MCF 10A (cell line): ENCODE measurements around the gene PCYT2. TPM values are rescaled to one million over a fixed set of nuclear protein-coding genes. Genes with fewer than 3 reads are reported as not detected.

ENCODE experiments used
- BruUV-seq: library from RNA; stranded (reverse); fragments of 400-500 nt; replicated peaks from 2 replicates; lab custom pipeline; 2021; lab: Mats Ljungman, UMichigan
- CTCF ChIA-PET: fragments of 300-600 bp; sonication (Branson Sonifier 250); formaldehyde crosslinking; extraction: SDS; loops from one replicate; lab custom pipeline; 2021; ENCODE audit warnings: antibody characterized with exemption, inconsistent platforms; lab: Yijun Ruan, JAX
- POLR2A ChIA-PET: fragments of 300-600, 350-650 bp; sonication (Branson Sonifier 250); formaldehyde crosslinking; extraction: SDS; loops from one replicate; lab custom pipeline; 2020; ENCODE audit warnings: antibody characterized with exemption, inconsistent platforms; lab: Yijun Ruan, JAX
- DNase-seq: peaks from one replicate; pipeline ENCODE4 v3.0.0-alpha.2; 2018; ENCODE audit not compliant: unreplicated experiment
- H3K27ac Mint-ChIP-seq: one replicate; pipeline ENCODE4 v1.8.0; 2022; ENCODE audit warnings: mild to moderate bottlenecking, low read depth, mixed read lengths; ENCODE audit not compliant: unreplicated experiment
- H3K27me3 Mint-ChIP-seq: one replicate; pipeline ENCODE4 v1.8.0; 2022; ENCODE audit warnings: mixed read lengths; ENCODE audit not compliant: insufficient read depth, unreplicated experiment
- H3K36me3 Mint-ChIP-seq: one replicate; pipeline ENCODE4 v1.8.0; 2022; ENCODE audit warnings: mild to moderate bottlenecking, moderate library complexity, mixed read lengths; ENCODE audit not compliant: insufficient read depth, unreplicated experiment
- H3K4me1 Mint-ChIP-seq: one replicate; pipeline ENCODE4 v1.8.0; 2022; ENCODE audit warnings: mixed read lengths; ENCODE audit not compliant: insufficient read depth, unreplicated experiment
- H3K4me3 Mint-ChIP-seq: one replicate; pipeline ENCODE4 v1.8.0; 2022; ENCODE audit warnings: mild to moderate bottlenecking, moderate library complexity, mixed read lengths; ENCODE audit not compliant: unreplicated experiment
- H3K9me3 Mint-ChIP-seq: one replicate; pipeline ENCODE4 v1.8.0; 2022; ENCODE audit warnings: mixed read lengths; ENCODE audit not compliant: unreplicated experiment
- CTCF ChIP-seq: fragments of 200-600 bp; IDR thresholded peaks from one replicate; pipeline ENCODE4 v1.8.0; 2022; ENCODE audit warnings: antibody characterized with exemption, mild to moderate bottlenecking; ENCODE audit not compliant: unreplicated experiment
- intact Hi-C: fragments of 100-400 bp; cut with micrococcal nuclease; formaldehyde crosslinking; loops from 2 replicates; pipeline ENCODE4 v1.14.1; 2022
- total RNA-seq: library from RNA; stranded (reverse); gene quantifications from 2 replicates; pipeline ENCODE4 v1.2.3, GENCODE V29; 2022

The PCYT2 gene
- total RNA-seq, 1 experiment from 2014 or later: 26.8 TPM

DNA sequence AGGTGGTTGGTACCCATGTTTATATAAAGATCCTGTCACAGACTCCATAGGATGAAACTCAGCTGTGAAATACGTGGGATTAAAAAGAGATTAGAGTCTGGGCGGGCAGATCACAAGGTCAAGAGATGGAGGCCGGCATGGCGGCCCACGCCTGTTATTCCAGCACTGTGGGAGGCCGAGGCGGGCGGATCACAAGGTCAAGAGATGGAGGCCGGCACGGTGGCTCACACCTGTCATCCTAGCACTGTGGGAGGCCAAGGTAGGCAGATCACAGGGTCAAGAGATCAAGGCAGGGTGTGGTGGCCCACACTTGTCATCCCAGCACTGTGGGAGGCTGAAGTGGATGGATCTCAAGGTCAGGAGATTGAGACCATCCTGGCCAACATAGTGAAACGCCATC, 15.8 kb downstream of the PCYT2 start:
- Mint-ChIP-seq H3K27me3 (no peaks in the 10 kb centered on the region), H3K4me1 (peaks cover 9% of the 10 kb centered on the region), H3K27ac (no peak overlapping the region), H3K36me3 (peaks cover 68% of the 10 kb centered on the region), H3K4me3 (no peak overlapping the region), H3K9me3 (no peaks in the 10 kb centered on the region)
- no peak for DNase-seq
- intact Hi-C loops: no loop called here
- CTCF ChIA-PET: no interaction called here
- POLR2A ChIA-PET: interaction anchor here (1.5 kb wide), 1 partner anchor 22 kb away, joined by 4 read pairs; no protein-coding TSS in a partner anchor
- no TSS peak for BruUV-seq
- no peak for TF ChIP-seq CTCF

DNA sequence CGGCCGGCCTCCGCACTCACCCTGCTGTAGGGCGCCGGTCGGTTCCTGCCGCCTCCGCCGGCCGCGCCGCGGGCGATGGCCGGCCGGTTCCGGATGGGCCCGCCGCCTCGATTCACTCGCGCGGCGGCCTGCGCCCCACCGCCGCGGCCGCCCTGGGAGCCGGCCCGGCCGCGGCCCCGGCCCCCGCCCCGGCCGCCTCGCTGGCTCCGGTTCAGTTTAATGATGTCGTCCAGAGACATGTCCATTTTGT, 20.0 kb downstream of the PCYT2 start:
- BruUV-seq: no TSS peak
- POLR2A ChIA-PET: interaction anchor here (1.0 to 2.4 kb wide), 4 partner anchors 19 to 168 kb away, joined by 3 to 9 read pairs (median 6); partner anchors contain the start of gene PCYT2
- H3K9me3 Mint-ChIP-seq: no peaks in the 10 kb centered on the region
- H3K27ac Mint-ChIP-seq: peak overlapping the region; percentile 96
- peaks cover 76% of the 10 kb centered on the region for H3K36me3 Mint-ChIP-seq
- no peaks in the 10 kb centered on the region for H3K27me3 Mint-ChIP-seq
- no peak for TF ChIP-seq CTCF
- H3K4me1 Mint-ChIP-seq: peaks cover 18% of the 10 kb centered on the region
- intact Hi-C loops: no loop called here
- peak overlapping the region; percentile 91 for H3K4me3 Mint-ChIP-seq
- CTCF ChIA-PET: interaction anchor here (2.5 kb wide), 1 partner anchor 130 kb away, joined by 6 read pairs; no protein-coding TSS in a partner anchor
- no peak for DNase-seq

DNA sequence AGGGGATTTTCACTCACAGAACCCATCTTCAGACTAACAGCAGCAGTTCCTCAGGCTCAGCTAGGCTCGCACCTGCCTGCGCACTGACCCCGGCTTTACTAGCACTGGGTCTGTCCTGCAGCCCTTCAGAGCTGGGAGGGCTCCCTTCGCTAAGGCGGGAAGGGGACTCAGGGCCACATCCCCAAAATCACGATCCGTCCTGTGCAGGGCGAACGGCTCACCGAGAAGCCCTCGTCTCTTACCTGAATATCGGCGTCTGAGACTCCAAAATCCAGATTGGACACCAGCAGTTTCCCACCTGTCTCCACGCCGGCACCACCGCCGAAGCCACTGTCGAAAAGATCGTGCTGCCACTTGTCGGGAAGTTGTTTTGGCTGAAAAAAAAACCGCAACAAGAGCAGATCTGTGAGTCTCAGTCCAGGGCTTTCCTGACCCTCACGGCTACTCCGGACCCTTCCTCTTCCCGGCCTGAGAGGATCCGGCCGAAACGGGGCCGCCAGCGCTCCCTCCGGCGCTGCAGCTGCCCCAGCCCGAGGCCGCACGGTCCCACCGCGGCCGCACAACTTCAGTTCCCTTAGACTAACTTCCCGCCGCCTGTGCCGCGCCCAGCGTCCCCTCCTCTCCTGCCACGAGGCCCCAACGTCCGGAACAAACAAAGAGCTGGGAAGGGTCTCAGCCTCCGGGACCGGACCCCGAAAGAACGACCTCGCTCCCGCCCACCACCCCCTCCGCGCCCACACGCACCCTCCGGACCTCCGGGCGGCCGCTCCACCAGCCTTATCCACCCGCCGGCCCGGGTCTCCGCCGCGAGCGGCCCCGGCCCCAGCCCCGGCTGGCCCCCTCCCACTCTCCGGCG, 20.5 kb downstream of the PCYT2 start:
- H3K27ac Mint-ChIP-seq: peak overlapping the region; percentile 96
- no peak for DNase-seq
- intact Hi-C loops: no loop called here
- no peak for TF ChIP-seq CTCF
- H3K9me3 Mint-ChIP-seq: no peaks in the 10 kb centered on the region
- no peaks in the 10 kb centered on the region for H3K27me3 Mint-ChIP-seq
- H3K4me1 Mint-ChIP-seq: peaks cover 22% of the 10 kb centered on the region
- H3K4me3 Mint-ChIP-seq: peak overlapping the region; percentile 91
- CTCF ChIA-PET: interaction anchor here (0.7 to 2.5 kb wide), 2 partner anchors 130 to 206 kb away, joined by 4 to 6 read pairs; no protein-coding TSS in a partner anchor
- POLR2A ChIA-PET: interaction anchor here (0.6 to 2.4 kb wide), 5 partner anchors 17 to 167 kb away, joined by 3 to 9 read pairs (median 6); no protein-coding TSS in a partner anchor
- no TSS peak for BruUV-seq
- H3K36me3 Mint-ChIP-seq: peaks cover 77% of the 10 kb centered on the region

GRCh38 chr17:81889602-81890001, 21.6 kb downstream of the PCYT2 start:
- H3K4me3 Mint-ChIP-seq: peak overlapping the region; percentile 91
- no peak for DNase-seq
- CTCF ChIA-PET: no interaction called here
- H3K27me3 Mint-ChIP-seq: no peaks in the 10 kb centered on the region
- no peak for TF ChIP-seq CTCF
- BruUV-seq: no TSS peak
- H3K27ac Mint-ChIP-seq: peak overlapping the region; percentile 96
- H3K9me3 Mint-ChIP-seq: no peaks in the 10 kb centered on the region
- peaks cover 69% of the 10 kb centered on the region for H3K36me3 Mint-ChIP-seq
- POLR2A ChIA-PET: interaction anchor here (0.7 to 2.1 kb wide), 3 partner anchors 17 to 261 kb away, joined by 3 to 9 read pairs (median 8); no protein-coding TSS in a partner anchor
- intact Hi-C loops: no loop called here
- H3K4me1 Mint-ChIP-seq: peaks cover 26% of the 10 kb centered on the region
